ENCODE results near the gene TMED7.

Gene TMED7

GRCh38 chr5:115577329-115577728 is 48.5 kb downstream of the TMED7 start:
- H3K27me3 ChIP-seq (ENCODE audit: insufficient read depth, poor library complexity, severe bottlenecking) = no peaks in the 10 kb centered on the region
- no peak for DNase-seq (ENCODE audit: low read depth in 1 of 2, low spot score in 1 of 2)
- TF ChIP-seq SPI1 (IDR thresholded peaks at IDR 0.05; ENCODE audit: borderline replicate concordance, low read depth) (no peak), GABPA (IDR thresholded peaks at IDR 0.05; ENCODE audit: low read depth) (no peak), REST (IDR thresholded peaks at IDR 0.05; ENCODE audit: insufficient replicate concordance, low read depth) (no peak), POLR2AphosphoS5 (IDR thresholded peaks at IDR 0.05; ENCODE audit: low read depth) (no peak)
- TF ChIP-seq, protein P1, sequence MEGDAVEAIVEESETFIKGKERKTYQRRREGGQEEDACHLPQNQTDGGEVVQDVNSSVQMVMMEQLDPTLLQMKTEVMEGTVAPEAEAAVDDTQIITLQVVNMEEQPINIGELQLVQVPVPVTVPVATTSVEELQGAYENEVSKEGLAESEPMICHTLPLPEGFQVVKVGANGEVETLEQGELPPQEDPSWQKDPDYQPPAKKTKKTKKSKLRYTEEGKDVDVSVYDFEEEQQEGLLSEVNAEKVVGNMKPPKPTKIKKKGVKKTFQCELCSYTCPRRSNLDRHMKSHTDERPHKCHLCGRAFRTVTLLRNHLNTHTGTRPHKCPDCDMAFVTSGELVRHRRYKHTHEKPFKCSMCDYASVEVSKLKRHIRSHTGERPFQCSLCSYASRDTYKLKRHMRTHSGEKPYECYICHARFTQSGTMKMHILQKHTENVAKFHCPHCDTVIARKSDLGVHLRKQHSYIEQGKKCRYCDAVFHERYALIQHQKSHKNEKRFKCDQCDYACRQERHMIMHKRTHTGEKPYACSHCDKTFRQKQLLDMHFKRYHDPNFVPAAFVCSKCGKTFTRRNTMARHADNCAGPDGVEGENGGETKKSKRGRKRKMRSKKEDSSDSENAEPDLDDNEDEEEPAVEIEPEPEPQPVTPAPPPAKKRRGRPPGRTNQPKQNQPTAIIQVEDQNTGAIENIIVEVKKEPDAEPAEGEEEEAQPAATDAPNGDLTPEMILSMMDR (IDR thresholded peaks at IDR 0.05; ENCODE audit: insufficient read depth, low read length) = no peak
- no peak overlapping the region for H3K4me3 ChIP-seq (replicated peaks; ENCODE audit: insufficient read depth, low read length)
- H3K27ac ChIP-seq (replicated peaks) = no peak overlapping the region

GRCh38 chr5:115575167-115576070 is 50.4 kb downstream of the TMED7 start:
- Histone ChIP-seq H3K4me3 (replicated peaks; ENCODE audit: insufficient read depth, low read length) (no peak overlapping the region), H3K27ac (replicated peaks) (no peak overlapping the region), H3K27me3 (ENCODE audit: insufficient read depth, poor library complexity, severe bottlenecking) (no peaks in the 10 kb centered on the region)
- no peak for DNase-seq (ENCODE audit: low read depth in 1 of 2, low spot score in 1 of 2)
- TF ChIP-seq SPI1 (IDR thresholded peaks at IDR 0.05; ENCODE audit: borderline replicate concordance, low read depth) = no peak
- TF ChIP-seq REST (IDR thresholded peaks at IDR 0.05; ENCODE audit: insufficient replicate concordance, low read depth) = no peak
- no peak for TF ChIP-seq POLR2AphosphoS5 (IDR thresholded peaks at IDR 0.05; ENCODE audit: low read depth)
- TF ChIP-seq, protein P1 (IDR thresholded peaks at IDR 0.05; ENCODE audit: insufficient read depth, low read length) = no peak
- TF ChIP-seq GABPA (IDR thresholded peaks at IDR 0.05; ENCODE audit: low read depth) = no peak

GRCh38 chr5:115573133-115573532 is 52.7 kb downstream of the TMED7 start:
- no peak for DNase-seq (ENCODE audit: low read depth in 1 of 2, low spot score in 1 of 2)
- Histone ChIP-seq H3K27me3 (ENCODE audit: insufficient read depth, poor library complexity, severe bottlenecking) (no peaks in the 10 kb centered on the region), H3K4me3 (replicated peaks; ENCODE audit: insufficient read depth, low read length) (no peak overlapping the region), H3K27ac (replicated peaks) (no peak overlapping the region)
- TF ChIP-seq POLR2AphosphoS5 (IDR thresholded peaks at IDR 0.05; ENCODE audit: low read depth) = no peak
- TF ChIP-seq, protein P1 (IDR thresholded peaks at IDR 0.05; ENCODE audit: insufficient read depth, low read length) = no peak
- TF ChIP-seq SPI1 (IDR thresholded peaks at IDR 0.05; ENCODE audit: borderline replicate concordance, low read depth) = no peak
- TF ChIP-seq REST (IDR thresholded peaks at IDR 0.05; ENCODE audit: insufficient replicate concordance, low read depth) = no peak
- TF ChIP-seq GABPA (IDR thresholded peaks at IDR 0.05; ENCODE audit: low read depth) = no peak

Measured in HL-60 (cell line).